ENCODE results near the gene RAB34. TPM values are rescaled to one million over a fixed set of nuclear protein-coding genes. Genes with fewer than 3 reads are reported as not detected.
"Not testable (repeated sequence)": the region's sequence is repeated elsewhere in the genome, so short reads cannot be mapped to it uniquely, and the experiment has no call there.

The RAB34 gene
- total RNA-seq, 2 experiments from 2014 or later = 10.0 to 12.7 TPM

- not testable (repeated sequence) for H3K27me3 Mint-ChIP-seq (ENCODE audit: low read depth); H3K27ac Mint-ChIP-seq; H3K4me3 Mint-ChIP-seq; DNase-seq; ATAC-seq; H3K9me3 Mint-ChIP-seq (ENCODE audit: insufficient read depth)
- ChIA-PET POLR2A (interaction anchor here (1.1 to 1.5 kb wide), 2 partner anchors 11 to 16 kb away, joined by 3 to 5 read pairs; partner anchors contain the start of gene RPL23A), CTCF (interaction anchor here (1.5 to 1.7 kb wide), 2 partner anchors 9 to 13 kb away, joined by 7 to 15 read pairs; partner anchors contain the start of gene TLCD1)
- Mint-ChIP-seq H3K36me3 (ENCODE audit: low read depth) (peaks cover 25% of the 10 kb centered on the region), H3K4me1 (ENCODE audit: low read depth) (peaks cover 60% of the 10 kb centered on the region)
Observed at GRCh38 chr17:28735913-28736769, 18.5 kb upstream of the RAB34 start.

- Mint-ChIP-seq H3K4me1 (ENCODE audit: low read depth) (peaks cover 57% of the 10 kb centered on the region), H3K36me3 (ENCODE audit: low read depth) (peaks cover 18% of the 10 kb centered on the region), H3K9me3 (ENCODE audit: insufficient read depth) (peaks cover 3% of the 10 kb centered on the region), H3K27me3 (ENCODE audit: low read depth) (no peaks in the 10 kb centered on the region), H3K27ac (no peak overlapping the region), H3K4me3 (no peak overlapping the region)
- CTCF ChIA-PET = interaction anchor here (1.5 to 1.7 kb wide), 2 partner anchors 8 to 14 kb away, joined by 7 to 15 read pairs; partner anchors contain the start of gene TLCD1
- no peak for DNase-seq
- POLR2A ChIA-PET = interaction anchor here (1.1 to 1.5 kb wide), 2 partner anchors 11 to 15 kb away, joined by 3 to 5 read pairs; partner anchors contain the start of gene RPL23A
- ATAC-seq = no peak
Observed at GRCh38 chr17:28735242-28735722, 17.6 kb upstream of the RAB34 start.

GRCh38 chr17:28734712-28735241 lies 17.1 kb upstream of the RAB34 start:
- H3K9me3 Mint-ChIP-seq (ENCODE audit: insufficient read depth) = peaks cover 2% of the 10 kb centered on the region
- peaks cover 59% of the 10 kb centered on the region for H3K4me1 Mint-ChIP-seq (ENCODE audit: low read depth)
- ChIA-PET POLR2A (interaction anchor here (1.1 to 1.5 kb wide), 2 partner anchors 10 to 15 kb away, joined by 3 to 5 read pairs; partner anchors contain the start of gene RPL23A), CTCF (interaction anchor here (1.5 to 1.7 kb wide), 2 partner anchors 8 to 15 kb away, joined by 7 to 15 read pairs; partner anchors contain the start of gene TLCD1)
- H3K36me3 Mint-ChIP-seq (ENCODE audit: low read depth) = peaks cover 15% of the 10 kb centered on the region
- DNase-seq = no peak
- ATAC-seq = no peak
- H3K27me3 Mint-ChIP-seq (ENCODE audit: low read depth) = no peaks in the 10 kb centered on the region
- H3K27ac Mint-ChIP-seq = peak overlapping the region; percentile 11
- H3K4me3 Mint-ChIP-seq = no peak overlapping the region

GRCh38 chr17:28733346-28733745 lies 15.7 kb upstream of the RAB34 start:
- ChIA-PET POLR2A (interaction anchor here (0.6 kb wide), 1 partner anchor 23 kb away, joined by 3 read pairs; no protein-coding TSS in a partner anchor), CTCF (interaction anchor here (1.2 to 1.5 kb wide), 2 partner anchors 18 to 30 kb away, joined by 3 to 6 read pairs; no protein-coding TSS in a partner anchor)
- peaks cover 55% of the 10 kb centered on the region for H3K4me1 Mint-ChIP-seq (ENCODE audit: low read depth)
- H3K27ac Mint-ChIP-seq = no peak overlapping the region
- peaks cover 8% of the 10 kb centered on the region for H3K36me3 Mint-ChIP-seq (ENCODE audit: low read depth)
- DNase-seq (no peak), ATAC-seq (no peak)
- no peaks in the 10 kb centered on the region for H3K9me3 Mint-ChIP-seq (ENCODE audit: insufficient read depth)
- no peaks in the 10 kb centered on the region for H3K27me3 Mint-ChIP-seq (ENCODE audit: low read depth)
- H3K4me3 Mint-ChIP-seq = no peak overlapping the region

- H3K4me3 Mint-ChIP-seq = no peak overlapping the region
- peaks cover 10% of the 10 kb centered on the region for H3K36me3 Mint-ChIP-seq (ENCODE audit: low read depth)
- no peaks in the 10 kb centered on the region for H3K27me3 Mint-ChIP-seq (ENCODE audit: low read depth)
- CTCF ChIA-PET = interaction anchor here (1.5 to 8.3 kb wide), 2 partner anchors 17 to 34 kb away, joined by 9 to 736 read pairs; partner anchors contain the start of gene TRAF4
- H3K27ac Mint-ChIP-seq = peak overlapping the region; percentile 70
- H3K9me3 Mint-ChIP-seq (ENCODE audit: insufficient read depth) = no peaks in the 10 kb centered on the region
- DNase-seq (no peak), ATAC-seq (no peak)
- peaks cover 49% of the 10 kb centered on the region for H3K4me1 Mint-ChIP-seq (ENCODE audit: low read depth)
- POLR2A ChIA-PET = interaction anchor here (1.4 to 7.3 kb wide), 2 partner anchors 17 to 219 kb away, joined by 4 to 212 read pairs; partner anchors contain the start of gene TRAF4
Observed at GRCh38 chr17:28729950-28730330, 12.3 kb upstream of the RAB34 start.

GRCh38 chr17:28728364-28729200 lies 10.9 kb upstream of the RAB34 start, which contains the start of gene NEK8:
Gene NEK8 (plus strand): TSS chr17:28728788. CDS start chr17:28728814, 26 bp downstream.
- Mint-ChIP-seq H3K36me3 (ENCODE audit: low read depth) (peaks cover 23% of the 10 kb centered on the region), H3K27ac (peak within 1 kb of the TSS; percentile 99), H3K4me1 (ENCODE audit: low read depth) (peaks cover 51% of the 10 kb centered on the region), H3K4me3 (peak within 1 kb of the TSS; percentile 94), H3K9me3 (ENCODE audit: insufficient read depth) (no peaks in the 10 kb centered on the region), H3K27me3 (ENCODE audit: low read depth) (no peaks in the 10 kb centered on the region)
- ChIA-PET CTCF (interaction anchor here (0.7 to 8.3 kb wide), 28 partner anchors 9 to 388 kb away, joined by 3 to 736 read pairs (median 16); partner anchors contain the start of genes BLTP2, DHRS13, FAM222B and FLOT2), POLR2A (interaction anchor here (0.6 to 7.3 kb wide), 15 partner anchors 9 to 387 kb away, joined by 3 to 212 read pairs (median 8); partner anchors contain the start of genes BLTP2, DHRS13, FAM222B and FLOT2)
- DNase-seq = peak; percentile 98
- peak; percentile 48 for ATAC-seq

- Mint-ChIP-seq H3K27ac (peak overlapping the region; percentile 99), H3K36me3 (ENCODE audit: low read depth) (peaks cover 39% of the 10 kb centered on the region), H3K27me3 (ENCODE audit: low read depth) (no peaks in the 10 kb centered on the region), H3K4me1 (ENCODE audit: low read depth) (peaks cover 60% of the 10 kb centered on the region), H3K4me3 (peak overlapping the region; percentile 94), H3K9me3 (ENCODE audit: insufficient read depth) (no peaks in the 10 kb centered on the region)
- ATAC-seq (peak; percentile 55), DNase-seq (peak; percentile 95)
- ChIA-PET POLR2A (interaction anchor here (0.5 to 7.3 kb wide), 18 partner anchors 7 to 225 kb away, joined by 3 to 212 read pairs (median 7); partner anchors contain the start of genes DHRS13, FAM222B, FLOT2 and PHF12), CTCF (interaction anchor here (0.6 to 8.3 kb wide), 68 partner anchors 8 to 419 kb away, joined by 3 to 736 read pairs (median 6); partner anchors contain the start of genes BLTP2, DHRS13, FAM222B and FLOT2)
Observed at GRCh38 chr17:28726627-28727491, 9.2 kb upstream of the RAB34 start.

GRCh38 chr17:28726226-28726626 lies 8.6 kb upstream of the RAB34 start, which contains the start of gene TLCD1:
Gene TLCD1 (minus strand): TSS chr17:28726233. CDS start chr17:28726097, 136 bp downstream.
- H3K36me3 Mint-ChIP-seq (ENCODE audit: low read depth) = peaks cover 45% of the 10 kb centered on the region
- peak within 1 kb of the TSS; percentile 99 for H3K27ac Mint-ChIP-seq
- no peaks in the 10 kb centered on the region for H3K9me3 Mint-ChIP-seq (ENCODE audit: insufficient read depth)
- CTCF ChIA-PET = interaction anchor here (0.6 to 8.3 kb wide), 56 partner anchors 9 to 414 kb away, joined by 3 to 736 read pairs (median 8); partner anchors contain the start of genes BLTP2, DHRS13, FAM222B and FLOT2
- peak within 1 kb of the TSS; percentile 94 for H3K4me3 Mint-ChIP-seq
- DNase-seq = peak; percentile 86
- ATAC-seq = peak; percentile 64
- H3K27me3 Mint-ChIP-seq (ENCODE audit: low read depth) = no peaks in the 10 kb centered on the region
- POLR2A ChIA-PET = interaction anchor here (0.6 to 7.3 kb wide), 14 partner anchors 11 to 226 kb away, joined by 3 to 212 read pairs (median 8); partner anchors contain the start of genes DHRS13, FAM222B, FLOT2 and PHF12
- peaks cover 67% of the 10 kb centered on the region for H3K4me1 Mint-ChIP-seq (ENCODE audit: low read depth)

GRCh38 chr17:28725660-28726225 lies 8.1 kb upstream of the RAB34 start:
- H3K9me3 Mint-ChIP-seq (ENCODE audit: insufficient read depth) = no peaks in the 10 kb centered on the region
- peaks cover 72% of the 10 kb centered on the region for H3K4me1 Mint-ChIP-seq (ENCODE audit: low read depth)
- peak overlapping the region; percentile 91 for H3K27ac Mint-ChIP-seq
- no peak for DNase-seq
- no peaks in the 10 kb centered on the region for H3K27me3 Mint-ChIP-seq (ENCODE audit: low read depth)
- ChIA-PET CTCF (interaction anchor here (0.5 to 8.3 kb wide), 42 partner anchors 10 to 391 kb away, joined by 3 to 736 read pairs (median 14); partner anchors contain the start of genes BLTP2, DHRS13, FAM222B and FLOT2), POLR2A (interaction anchor here (0.6 to 7.3 kb wide), 8 partner anchors 10 to 227 kb away, joined by 3 to 212 read pairs (median 8); partner anchors contain the start of genes BLTP2, FAM222B, FLOT2 and PHF12)
- peaks cover 50% of the 10 kb centered on the region for H3K36me3 Mint-ChIP-seq (ENCODE audit: low read depth)
- H3K4me3 Mint-ChIP-seq = peak overlapping the region; percentile 86
- ATAC-seq = no peak

Measured in activated CD8-positive, alpha-beta T cell treated with anti-CD3 and anti-CD28 coated beads, Interleukin-2, amount 10 ng/mL, durations not matched to agents 7 days and 5 days (primary cell).